Heart right ventricle (tissue), 16 donors: ENCODE measurements around the gene GRIP2. TPM values are rescaled to one million over a fixed set of nuclear protein-coding genes. Genes with fewer than 3 reads are reported as not detected.
A peak's percentile ranks its signal among the peaks of the same experiment; 100 is the strongest.

Experiments
- ATAC-seq, 8 donors: fragments of 200-7000 bp; cut with Tn5 transposase; one replicate each; pipeline ENCODE4 v1.9.1; 2020; ENCODE audit warnings: mild to moderate bottlenecking in 8 of 8, moderate library complexity in 8 of 8, moderate number of reproducible peaks in 1 of 8
- DNase-seq, 2 donors: peaks; one replicate each; pipeline ENCODE4 v3.0.0-alpha.2; 2020
- H3K27ac ChIP-seq, 10 donors: fragments of 200-600 bp; sonication (generic) in 2 of 10; one replicate each; pipeline versions ENCODE4 v1.5.0 to v1.8.0; 2020 to 2022; ENCODE audit warnings: mild to moderate bottlenecking in 3 of 10
- H3K27me3 ChIP-seq, 7 donors: fragments of 200-600 bp; one replicate each; pipeline ENCODE4 v1.8.0; 2021 to 2022; ENCODE audit warnings: mild to moderate bottlenecking in 2 of 7
- H3K36me3 ChIP-seq, 9 donors: fragments of 200-600 bp; sonication (generic) in 1 of 9; one replicate each; pipeline versions ENCODE4 v1.5.0 to v1.8.0; 2020 to 2022; ENCODE audit warnings: mild to moderate bottlenecking in 2 of 9
- H3K4me1 ChIP-seq, 9 donors: fragments of 200-600 bp; sonication (generic) in 1 of 9; one replicate each; pipeline versions ENCODE4 v1.5.0 to v1.8.0; 2020 to 2022; ENCODE audit warnings: mild to moderate bottlenecking in 4 of 9
- H3K4me3 ChIP-seq, 10 donors: fragments of 200-600 bp; sonication (generic) in 2 of 10; one replicate each; pipeline versions ENCODE4 v1.5.0 to v1.8.0; 2020 to 2022; ENCODE audit warnings: mild to moderate bottlenecking in 7 of 10, moderate library complexity in 2 of 10
- H3K9me3 ChIP-seq, 11 donors: fragments of 200-600 bp in 10 of 11; sonication (generic) in 2 of 11; one replicate each; pipeline versions ENCODE4 v1.5.0 to v1.8.0; 2013 to 2022; ENCODE audit warnings: mild to moderate bottlenecking in 2 of 11, control low read depth in 1 of 11, moderate library complexity in 1 of 11
- CTCF ChIP-seq, 9 donors: fragments of 200-600 bp; sonication (generic) in 2 of 9; IDR thresholded peaks; one replicate each; pipeline versions ENCODE4 v1.5.0 to v1.8.0; 2021 to 2022; ENCODE audit warnings: antibody characterized with exemption in 9 of 9, mild to moderate bottlenecking in 5 of 9, moderate library complexity in 1 of 9
- WGBS, 2 donors: extraction: QIAGEN DNeasy Blood & Tissue Kit; methylation state at CpG; one replicate each; pipeline ENCODE4 v1.1.7; 2013; ENCODE audit warnings: inconsistent platforms in 1 of 2; 5-methylcytosine and 5-hydroxymethylcytosine counted together
- intact Hi-C, 10 donors: fragments of 100-400 bp; cut with DNase I; formaldehyde crosslinking; loops; one replicate each; pipeline versions ENCODE4 v1.11.1 to v1.14.2; 2022
- polyA plus RNA-seq, 2 donors: library from polyadenylated mRNA; stranded (reverse); fragments of 200-250 nt; gene quantifications; one replicate each; pipeline ENCODE4 v1.2.3, GENCODE V29; 2013
- total RNA-seq, 10 donors: library from RNA; stranded (reverse); fragmentation: NEBNext Ultra II Directional in 3 of 10; extraction: Animal tissue kit (Norgen Biotek cat#: 25700) in 3 of 10; gene quantifications; one replicate each; pipeline versions ENCODE4 v1.2.1 to v1.2.4, GENCODE V29; 2021 to 2023
- donor health status: Arrhythmogenic right ventricular cardiomyopathy.
- donor health status: ischemic (EF 13 %, LVEDD 7.1; RV severe dilation, severe dysfunction).
- donor health status: healthy with polysubstance abuse.
- donor health status: DM: no; HTN: yes; CAD: no.
- donor health status: DM: no; HTN: no; CAD: no.
- donor health status: ischemic (EF 25% LVEDD 6.9; RV normal size, moderate dysfunction).
- donor health status: ischemic (EF 25% LVEDD 5.7; RV mildly dilated, moderate dysfunction).
- donor health status: healthy.
- donor health status: DM: yes; HTN: yes; CAD: no.
- donor health status: Ischemic cardiomyopathy.
- donor health status: ischemic (EF 35%, LVEDD 5.7; RV mildly dilated, moderate dysfunction).
- donor health status: nonischemic (EF 11% LVEDD 7.7; RV severe dilation, severe dysfunction).
- donor health status: DM: yes; HTN: yes; CAD: no.
- donor health status: PGD.
- donor health status: ischemic (EF 29% LVEDD 5.4; RV normal size, mild dysfunction).
- donor health status: nonischemic (EF 23%, LVEDD 6.1; RV moderate dilation, normal function).

Gene GRIP2
- total and polyA plus RNA-seq, 12 donors: 7.4 to 70.1 (median 39.4) TPM

- H3K27me3 ChIP-seq: peaks cover 0 to 9% (median 0%) of the 10 kb centered on the region in 7 donors
- peak overlapping the region in 4 of 10 donors; percentile 15 to 52 (median 32) for H3K27ac ChIP-seq
- intact Hi-C loops: loop anchor here in 1 of 10 donors (5.0 kb wide), 1 partner anchor 40 kb away; no protein-coding TSS in a partner anchor
- H3K9me3 ChIP-seq: no peaks in the 10 kb centered on the region
- ATAC-seq (peak; percentile 20 to 72 (median 64)), DNase-seq (peak; percentile 38 to 66)
- 50 to 61% methylated on average over 2 of the region's 2 CpGs for WGBS, 2 donors
- peaks cover 5 to 53% (median 32%) of the 10 kb centered on the region in 9 donors for H3K4me1 ChIP-seq
- TF ChIP-seq CTCF (IDR thresholded peaks at IDR 0.05): peak in 1 of 9 donors; percentile 12
- H3K36me3 ChIP-seq: peaks cover 0 to 100% (median 23%) of the 10 kb centered on the region in 9 donors
- no peak overlapping the region for H3K4me3 ChIP-seq
Measured at GRCh38 chr3:14482271-14482721, 57.8 kb downstream of the GRIP2 start.

GRCh38 chr3:14481646-14482036, 58.5 kb downstream of the GRIP2 start:
- Histone ChIP-seq H3K4me1 (peaks cover 5 to 48% (median 32%) of the 10 kb centered on the region in 9 donors), H3K9me3 (no peaks in the 10 kb centered on the region), H3K27ac (peak overlapping the region in 4 of 10 donors; percentile 15 to 48 (median 28)), H3K36me3 (peaks cover 0 to 100% (median 24%) of the 10 kb centered on the region in 9 donors), H3K27me3 (peaks cover 0 to 9% (median 0%) of the 10 kb centered on the region in 7 donors), H3K4me3 (no peak overlapping the region)
- no peak for DNase-seq
- WGBS, 2 donors: 93 to 94% methylated on average over 13 of the region's 13 CpGs
- TF ChIP-seq CTCF (IDR thresholded peaks at IDR 0.05): no peak
- intact Hi-C loops: loop anchor here in 1 of 10 donors (5.0 kb wide), 1 partner anchor 39 kb away; no protein-coding TSS in a partner anchor
- no peak for ATAC-seq

- Histone ChIP-seq H3K27ac (peak overlapping the region in 3 of 10 donors; percentile 23 to 35 (median 31)), H3K27me3 (peaks cover 0 to 9% (median 0%) of the 10 kb centered on the region in 7 donors), H3K9me3 (no peaks in the 10 kb centered on the region), H3K4me3 (no peak overlapping the region), H3K4me1 (peaks cover 5 to 48% (median 32%) of the 10 kb centered on the region in 9 donors), H3K36me3 (peaks cover 0 to 100% (median 22%) of the 10 kb centered on the region in 9 donors)
- ATAC-seq (no peak), DNase-seq (no peak)
- TF ChIP-seq CTCF (IDR thresholded peaks at IDR 0.05): no peak
- intact Hi-C loops: loop anchor here in 1 of 10 donors (5.0 kb wide), 1 partner anchor 39 kb away; no protein-coding TSS in a partner anchor
- 93 to 95% methylated on average over 10 of the region's 10 CpGs for WGBS, 2 donors
Measured at GRCh38 chr3:14481018-14481645, 59.0 kb downstream of the GRIP2 start.

GRCh38 chr3:14480207-14481017, 59.7 kb downstream of the GRIP2 start:
- DNase-seq (peak in 1 of 2 donors; percentile 63), ATAC-seq (peak; percentile 34 to 77 (median 68))
- Histone ChIP-seq H3K36me3 (peaks cover 0 to 100% (median 16%) of the 10 kb centered on the region in 9 donors), H3K27me3 (peaks cover 0 to 9% (median 0%) of the 10 kb centered on the region in 7 donors), H3K4me1 (peaks cover 5 to 48% (median 32%) of the 10 kb centered on the region in 9 donors), H3K4me3 (no peak overlapping the region), H3K27ac (peak overlapping the region in 4 of 10 donors; percentile 35 to 53 (median 40)), H3K9me3 (no peaks in the 10 kb centered on the region)
- no peak for TF ChIP-seq CTCF (IDR thresholded peaks at IDR 0.05)
- intact Hi-C loops: loop anchor here in 1 of 10 donors (5.0 kb wide), 1 partner anchor 38 kb away; no protein-coding TSS in a partner anchor
- WGBS, 2 donors: 52% methylated on average over 8 of the region's 8 CpGs
